Bone marrow (tissue), 2 donors: Measurements from ENCODE around the gene MANEAL.

Source experiments
- DNase-seq, 2 donors: peaks; one replicate each; lab custom pipeline; 2025; lab: John Stamatoyannopoulos, UW

MANEAL gene

GRCh38 chr1:37782491-37782890 is 11.2 kb upstream of the MANEAL start:
- DNase-seq = no peak

DNA sequence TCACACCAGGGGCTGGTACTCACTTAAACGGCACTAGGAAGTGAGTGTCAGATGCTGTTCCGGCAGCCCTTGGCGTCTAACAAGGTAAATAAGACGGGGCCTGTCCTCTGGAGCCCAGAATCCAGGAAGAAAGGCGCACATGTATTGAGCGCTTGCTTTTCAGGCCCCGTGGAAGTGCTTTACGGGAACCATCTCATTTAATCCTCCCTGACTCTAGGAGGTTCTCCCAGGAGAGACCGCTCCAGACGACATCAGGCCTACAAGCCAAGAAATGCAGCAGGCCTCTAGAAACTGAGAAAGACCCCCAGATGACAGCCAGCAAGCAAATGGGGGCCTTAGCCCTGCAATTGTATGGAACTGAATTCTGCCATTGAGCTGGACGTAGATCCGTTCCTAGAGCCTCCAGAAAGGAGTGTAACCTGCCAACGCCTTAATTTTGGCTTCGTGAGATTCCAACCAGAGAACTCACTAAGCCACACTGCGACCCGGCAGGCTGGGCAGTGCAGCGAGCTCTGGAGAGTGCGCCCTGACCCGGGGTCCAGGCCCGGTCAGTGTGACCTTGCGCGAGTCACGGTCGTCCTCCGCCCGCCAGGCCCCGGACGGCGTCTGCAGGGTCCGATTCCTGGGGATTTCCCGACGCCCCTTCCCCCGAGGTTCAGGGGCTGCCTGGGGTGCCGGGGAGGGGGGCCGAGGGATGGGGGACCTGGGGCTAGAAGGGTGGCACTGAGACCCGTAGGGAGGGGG is 532 bp upstream of the MANEAL start:
- DNase-seq = no peak

DNA sequence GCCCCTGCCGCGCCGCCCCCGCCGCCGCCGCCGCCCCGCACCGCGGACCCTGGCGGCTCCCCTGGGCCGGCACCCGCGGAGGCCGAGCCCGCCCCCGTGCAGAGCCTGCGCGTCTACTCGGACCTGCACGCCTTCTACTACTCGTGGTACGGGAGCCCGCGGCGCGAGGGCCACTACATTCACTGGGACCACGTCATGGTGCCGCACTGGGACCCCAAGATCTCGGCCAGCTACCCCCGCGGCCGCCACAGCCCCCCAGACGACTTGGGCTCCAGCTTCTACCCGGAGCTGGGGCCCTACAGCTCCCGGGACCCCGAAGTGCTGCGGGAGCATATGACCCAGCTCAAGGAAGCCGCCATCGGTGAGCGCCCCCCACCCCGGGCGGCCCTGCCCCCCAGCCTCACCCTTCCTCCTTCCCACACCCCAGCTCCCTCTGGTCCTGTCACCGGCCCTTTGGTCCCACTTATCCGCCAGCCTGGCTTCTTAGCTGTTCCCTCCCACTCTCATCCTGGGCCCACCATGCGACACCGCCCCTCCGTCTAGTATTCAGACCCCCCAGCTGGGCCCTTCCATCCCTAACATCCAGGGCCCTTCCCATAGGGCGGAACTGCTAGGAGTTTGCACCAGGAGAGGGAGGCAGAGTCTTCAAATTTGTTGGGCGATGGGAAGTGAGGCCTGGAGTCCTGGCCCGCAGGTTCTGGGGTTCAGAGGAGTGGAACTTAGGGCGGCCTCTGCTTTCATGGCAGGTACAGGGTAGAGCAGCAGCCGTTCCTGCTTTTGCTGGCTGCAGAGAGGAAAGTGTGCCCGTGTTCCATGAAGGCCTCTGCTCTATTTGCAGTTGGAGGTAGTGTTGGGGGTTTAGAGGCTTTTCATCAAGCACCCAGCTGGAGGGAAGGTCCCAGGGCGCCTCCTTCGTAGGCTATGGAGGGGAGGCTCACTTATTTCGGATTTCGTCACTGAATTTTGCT is 1.0 kb downstream of the MANEAL start:
- DNase-seq = no peak

DNA sequence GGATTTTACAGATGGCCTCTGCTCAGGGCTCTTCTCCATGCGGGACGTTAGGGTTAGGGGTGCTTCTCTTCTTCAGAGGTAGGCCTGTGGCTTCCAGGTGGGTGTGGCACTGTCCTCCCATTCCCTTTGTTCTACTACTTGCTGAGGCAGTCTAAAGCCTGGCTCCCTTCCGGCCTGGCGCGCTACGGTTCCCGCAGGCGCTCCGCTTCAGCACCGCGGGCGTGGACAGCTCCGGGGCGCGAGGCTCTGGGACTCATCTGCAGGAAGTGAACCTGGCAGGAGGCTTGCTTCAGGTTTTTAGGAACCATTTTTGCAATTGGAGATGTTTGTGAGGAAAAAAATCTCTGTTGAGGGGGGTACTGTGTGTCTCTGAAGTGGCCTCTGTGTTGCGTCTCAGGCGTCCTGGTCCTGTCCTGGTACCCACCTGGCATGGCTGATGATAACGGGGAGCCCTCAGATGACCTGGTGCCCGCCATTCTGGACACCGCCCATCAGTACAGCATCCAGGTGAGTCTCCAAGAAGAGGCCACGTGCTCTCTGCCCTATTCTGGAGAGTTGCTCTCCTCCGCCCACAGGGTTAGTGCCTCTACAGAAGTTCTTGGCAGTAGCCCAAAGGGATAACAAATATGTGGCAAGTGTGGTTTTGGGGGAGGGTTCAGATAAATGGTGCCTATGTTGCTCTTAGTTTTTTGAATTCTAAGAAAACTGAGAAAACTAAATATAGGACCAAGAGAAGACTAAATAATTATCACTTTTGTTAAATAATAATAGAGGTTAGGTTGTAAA is 1.9 kb downstream of the MANEAL start:
- no peak for DNase-seq

DNA sequence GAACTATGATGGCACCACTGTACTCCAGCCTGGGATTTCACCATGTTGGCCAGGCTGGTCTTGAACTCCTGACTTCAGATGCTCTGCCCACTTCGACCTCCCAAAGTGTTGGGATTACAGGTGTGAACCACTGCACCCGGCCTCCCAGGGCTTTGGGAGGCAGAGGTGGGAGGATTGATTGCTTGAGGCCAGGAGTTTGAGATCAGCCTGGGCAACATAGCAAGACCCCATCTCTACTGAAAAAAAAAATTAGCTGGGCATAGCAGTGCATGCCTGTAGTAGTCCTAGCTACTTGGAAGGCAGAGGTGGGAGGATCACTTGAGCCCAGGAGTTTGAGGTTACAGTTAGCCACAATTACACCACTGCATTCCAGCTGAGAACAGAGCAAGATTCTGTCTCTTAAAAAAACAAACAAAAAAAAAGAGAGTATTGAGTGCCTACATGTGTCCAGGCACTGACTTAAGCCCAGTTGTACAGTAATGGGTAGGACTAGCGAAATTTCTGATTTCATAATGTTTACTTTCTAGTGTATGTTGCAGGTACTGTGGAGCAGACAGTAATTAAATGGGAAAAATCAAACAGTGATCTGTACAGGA is 4.2 kb downstream of the MANEAL start:
- DNase-seq = no peak

DNA sequence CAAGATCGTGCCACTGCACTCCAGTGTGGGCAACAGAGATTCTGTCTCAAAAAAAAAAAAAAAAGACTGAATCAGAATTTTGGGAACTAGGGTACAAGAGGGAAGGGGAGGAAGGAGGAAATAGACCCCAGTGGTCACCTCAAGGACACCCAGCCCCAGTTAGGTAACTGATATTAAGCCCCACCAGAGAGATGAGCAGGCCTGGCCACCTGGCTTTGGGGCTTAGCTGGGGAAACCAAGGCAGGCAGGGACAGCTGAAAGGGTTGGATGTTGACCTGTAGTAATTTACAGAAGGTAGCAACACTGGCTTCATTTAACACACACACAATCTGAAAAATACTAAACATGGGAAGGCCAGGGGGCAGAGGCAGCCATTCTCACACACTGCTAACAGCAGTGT is 8.8 kb downstream of the MANEAL start:
- DNase-seq = no peak

GRCh38 chr1:37807220-37807554 is 13.5 kb downstream of the MANEAL start:
- no peak for DNase-seq

DNA sequence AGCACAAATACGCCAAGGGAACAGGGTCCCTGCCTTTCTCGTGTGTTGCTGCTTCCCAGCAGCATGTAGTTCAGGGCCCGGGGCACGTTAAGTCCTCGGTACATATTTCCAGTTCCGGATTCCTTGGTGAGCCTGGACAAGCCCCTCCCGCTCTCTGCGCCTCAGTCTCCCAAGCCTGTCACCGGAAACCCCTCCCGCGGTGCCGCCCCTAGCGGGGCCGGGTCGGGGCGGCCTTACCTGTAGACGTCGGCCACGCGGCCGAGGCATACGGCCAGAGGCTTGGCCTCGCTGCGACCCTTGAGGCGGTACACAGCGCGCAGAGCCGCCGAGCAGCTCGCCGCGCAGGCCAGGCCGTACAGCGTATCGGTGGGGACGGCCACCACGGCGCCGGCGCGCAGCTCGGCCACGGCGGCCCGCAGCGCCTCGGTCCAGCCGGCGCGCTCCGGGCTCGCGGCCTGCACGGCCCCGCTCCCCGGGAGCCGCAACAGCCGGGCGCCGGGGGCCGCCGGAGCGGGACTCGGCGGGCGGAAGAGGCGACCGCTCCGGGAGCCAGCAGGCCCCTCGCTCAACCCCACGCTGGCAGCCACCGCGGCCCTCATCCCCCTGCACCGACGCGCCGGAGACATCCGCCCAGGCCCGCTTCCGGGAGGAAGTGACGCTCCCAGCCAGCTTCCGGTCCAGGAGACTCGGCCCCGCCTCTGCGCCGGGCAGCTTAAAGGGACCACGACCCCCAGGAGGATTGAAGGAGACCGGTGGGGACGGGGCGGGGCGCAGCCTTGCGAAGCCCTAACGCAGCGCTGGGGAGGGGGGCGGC is 14.1 kb downstream of the MANEAL start, which contains the start of the genes C1orf122 and YRDC:
C1orf122 (plus strand) TSS at position 236 of the 814 bp plus-strand sequence. CDS start 615 bp downstream, outside the sequence.
YRDC (minus strand) TSS at position 654 of the 814 bp plus-strand sequence; CDS start at position 626, 28 bp downstream.
- DNase-seq = peak; percentile 81 to 91

GRCh38 chr1:37808369-37809319 is 15.0 kb downstream of the MANEAL start:
- DNase-seq = peak in 1 of 2 donors; percentile 34

DNA sequence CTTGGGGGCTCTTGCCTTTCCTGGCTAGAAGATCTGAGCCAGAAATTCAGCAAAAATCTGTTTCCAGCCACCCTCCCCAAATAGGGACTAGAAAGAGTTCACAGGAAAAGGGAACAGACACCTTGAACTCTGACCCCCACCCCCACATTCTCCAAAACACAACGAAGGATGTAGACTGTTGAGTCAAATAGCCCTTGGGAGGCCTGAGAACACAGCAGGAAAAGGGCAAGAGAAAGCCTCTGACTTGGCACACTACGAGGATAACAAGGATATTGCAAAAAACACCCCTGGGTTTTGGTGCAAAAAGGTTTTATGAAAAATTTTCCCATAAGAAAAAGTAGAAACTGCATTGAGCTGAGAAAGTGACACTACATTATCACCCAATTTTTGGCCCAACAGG is 16.3 kb downstream of the MANEAL start:
- DNase-seq = no peak

GRCh38 chr1:37811027-37811655 is 17.5 kb downstream of the MANEAL start:
- DNase-seq = peak; percentile 25 to 62

DNA sequence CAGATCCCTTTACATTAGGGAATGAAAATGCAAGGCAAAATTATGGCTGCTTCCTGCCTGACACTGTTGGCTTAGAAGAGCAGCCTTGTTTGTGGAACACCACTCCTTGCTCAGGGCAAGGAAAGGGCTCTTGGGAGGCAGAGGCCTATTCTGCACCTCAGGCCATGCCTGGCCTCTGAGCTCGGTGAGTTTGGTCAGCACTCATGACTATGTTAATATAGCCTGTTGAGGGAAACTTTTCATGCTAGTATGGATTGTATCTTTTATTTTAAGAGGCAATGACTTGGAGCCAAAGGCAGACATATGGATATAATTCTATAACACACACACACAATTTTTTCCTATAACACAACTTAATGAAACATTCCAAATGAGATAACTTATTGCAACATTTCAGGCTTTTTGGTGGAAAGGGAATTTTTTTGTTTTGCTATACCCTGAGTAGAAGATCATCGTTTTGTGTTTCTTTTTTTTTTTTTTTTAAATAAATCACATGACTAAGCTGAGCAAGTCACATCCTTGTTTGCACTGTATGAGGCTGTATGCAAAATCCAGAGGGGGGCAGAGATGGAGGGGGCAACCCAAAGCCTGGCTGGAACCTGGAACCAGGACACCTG is 20.0 kb downstream of the MANEAL start:
- DNase-seq = no peak

DNA sequence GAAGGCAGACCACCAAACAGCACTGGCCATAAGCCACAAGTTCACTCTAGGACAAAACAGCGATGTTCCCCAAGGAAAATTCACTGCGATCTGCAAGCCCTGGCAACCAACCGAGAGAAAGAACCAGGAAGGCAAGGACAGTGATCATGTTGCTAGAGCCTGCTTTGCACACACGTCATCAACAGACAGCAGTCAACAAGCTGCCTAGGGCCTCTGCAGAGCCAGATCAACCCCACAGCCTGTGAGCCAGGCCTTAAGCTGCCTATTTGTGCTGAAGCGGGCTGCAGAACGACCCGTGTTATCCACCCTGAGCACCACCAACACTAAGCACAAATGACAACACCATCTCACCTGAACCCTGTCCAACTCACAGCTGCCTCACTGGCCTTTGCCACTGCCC is 20.6 kb downstream of the MANEAL start:
- no peak for DNase-seq

DNA sequence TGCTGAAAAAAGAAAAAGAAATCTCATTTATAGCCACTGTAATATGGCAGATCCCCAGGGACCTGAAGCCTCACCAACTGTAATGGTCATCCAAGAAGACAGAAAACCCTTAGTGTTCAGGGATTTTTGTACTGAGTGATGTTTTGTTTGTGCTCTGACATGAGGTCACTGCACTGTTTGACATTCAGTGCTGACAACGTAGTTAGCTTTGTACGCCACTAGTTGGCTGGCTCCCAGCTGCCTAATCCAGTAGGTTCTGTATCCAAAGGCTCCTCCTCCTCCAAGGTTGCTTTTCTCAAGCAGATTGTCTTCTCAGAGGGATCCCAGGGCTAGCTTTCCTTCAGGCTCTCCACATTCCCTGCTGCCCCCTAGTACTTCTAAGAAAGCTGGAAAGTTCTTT is 23.8 kb downstream of the MANEAL start:
- DNase-seq = no peak

GRCh38 chr1:37821481-37821880 is 27.8 kb downstream of the MANEAL start:
- DNase-seq = no peak

GRCh38 chr1:37822906-37823815 is 29.5 kb downstream of the MANEAL start:
- DNase-seq = no peak

GRCh38 chr1:37824001-37824400 is 30.4 kb downstream of the MANEAL start:
- no peak for DNase-seq

GRCh38 chr1:37825506-37825905 is 31.9 kb downstream of the MANEAL start:
- DNase-seq = no peak
